DMS53 treated with DMSO at 0.1 percent for 48 hours (cell line): ENCODE data around the gene STK32C.
"Not testable (repeated sequence)": the region's sequence is repeated elsewhere in the genome, so short reads cannot be mapped to it uniquely, and the experiment has no call there.

Experiments used
- DNase-seq: peaks from one replicate; lab custom pipeline; 2025; ENCODE audit not compliant: unreplicated experiment; lab: John Stamatoyannopoulos, UW

Gene STK32C

GRCh38 chr10:132302421-132303310, 5.1 kb downstream of the STK32C start:
- no peak for DNase-seq

- DNase-seq = no peak
Measured at GRCh38 chr10:132301371-132302330, 6.1 kb downstream of the STK32C start.

DNA sequence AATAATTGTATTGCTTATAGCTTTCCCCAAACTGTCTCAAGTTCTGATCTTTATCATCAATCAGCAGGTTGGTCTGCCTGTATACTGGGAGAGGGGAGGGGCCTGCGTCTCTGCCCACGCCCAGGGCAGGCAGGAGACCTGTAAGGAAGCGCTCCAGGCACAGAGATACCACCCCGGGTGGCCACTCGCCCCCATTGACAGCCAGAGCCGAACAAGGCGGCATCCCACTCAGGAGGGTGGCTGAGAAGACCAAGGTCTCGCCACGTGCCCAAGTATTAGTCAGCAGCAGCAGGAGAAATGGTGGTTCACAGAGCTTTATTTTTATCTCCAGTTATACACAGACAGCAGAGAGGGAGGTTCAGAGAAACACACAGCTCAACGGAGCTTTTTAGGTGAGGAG, 7.2 kb downstream of the STK32C start:
- no peak for DNase-seq

GRCh38 chr10:132299371-132300336, 8.1 kb downstream of the STK32C start:
- no peak for DNase-seq

GRCh38 chr10:132298038-132298881, 9.5 kb downstream of the STK32C start:
- peak; percentile 31 for DNase-seq

GRCh38 chr10:132297526-132297925, 10.2 kb downstream of the STK32C start:
- DNase-seq = peak; percentile 31

- DNase-seq = peak; percentile 49
Measured at GRCh38 chr10:132296666-132297443, 10.9 kb downstream of the STK32C start.

DNA sequence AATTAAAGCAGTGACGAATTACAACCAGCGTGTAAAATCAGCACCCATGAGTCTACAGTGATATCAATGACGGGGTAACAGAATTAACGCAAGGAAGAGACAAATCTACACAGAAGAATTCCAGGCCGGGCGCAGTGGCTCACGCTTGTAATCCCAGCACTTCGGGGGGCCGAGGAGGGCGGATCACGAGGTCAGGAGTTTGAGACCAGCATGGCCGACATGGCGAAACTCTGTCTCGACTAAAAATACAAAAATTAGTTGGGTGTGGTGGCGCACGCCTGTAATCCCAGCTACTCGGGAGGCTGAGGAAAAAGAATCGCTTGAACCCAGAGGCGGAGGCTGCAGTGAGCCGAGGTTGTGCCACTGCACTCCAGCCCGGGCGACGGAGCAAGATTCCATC, 12.3 kb downstream of the STK32C start:
- not testable (repeated sequence) for DNase-seq

GRCh38 chr10:132294561-132295318, 13.0 kb downstream of the STK32C start:
- DNase-seq = peak; percentile 70

DNA sequence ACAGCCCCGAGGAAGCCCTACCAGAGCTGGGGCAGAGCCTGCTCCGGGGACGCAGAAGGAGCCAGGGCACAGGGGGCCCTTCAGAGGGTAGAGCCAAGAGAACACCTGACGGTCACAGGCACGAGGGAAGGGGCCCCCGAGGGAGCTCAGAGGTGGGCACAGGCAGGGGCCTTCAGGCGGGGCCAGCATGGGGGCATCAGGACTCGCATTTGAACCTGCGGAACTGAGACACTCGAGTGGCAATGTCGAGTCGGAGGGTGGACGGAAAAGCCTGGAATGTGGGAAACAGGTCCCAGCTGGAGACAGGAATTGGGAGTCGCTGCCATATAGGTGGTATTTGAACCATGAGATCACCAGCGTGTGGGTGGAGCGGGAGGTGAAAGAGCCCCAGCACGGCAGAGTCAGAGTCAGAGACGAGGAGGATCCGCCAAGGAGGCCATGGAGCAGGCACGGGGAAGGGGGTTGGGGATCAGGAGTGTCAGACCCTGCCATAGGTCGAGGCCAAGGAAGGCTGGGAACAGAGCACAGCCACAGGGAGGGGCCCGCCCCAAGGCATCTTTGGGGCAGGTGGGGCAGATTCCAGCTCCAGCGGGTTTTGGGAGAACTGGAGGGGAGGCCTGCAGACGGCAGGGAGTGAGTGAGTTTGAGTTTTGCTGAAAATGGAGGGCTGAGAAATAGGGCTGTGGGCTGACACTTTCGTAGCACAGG, 13.8 kb downstream of the STK32C start:
- DNase-seq = no peak

- peak; percentile 3 for DNase-seq
Measured at GRCh38 chr10:132293201-132293812, 14.4 kb downstream of the STK32C start.

DNA sequence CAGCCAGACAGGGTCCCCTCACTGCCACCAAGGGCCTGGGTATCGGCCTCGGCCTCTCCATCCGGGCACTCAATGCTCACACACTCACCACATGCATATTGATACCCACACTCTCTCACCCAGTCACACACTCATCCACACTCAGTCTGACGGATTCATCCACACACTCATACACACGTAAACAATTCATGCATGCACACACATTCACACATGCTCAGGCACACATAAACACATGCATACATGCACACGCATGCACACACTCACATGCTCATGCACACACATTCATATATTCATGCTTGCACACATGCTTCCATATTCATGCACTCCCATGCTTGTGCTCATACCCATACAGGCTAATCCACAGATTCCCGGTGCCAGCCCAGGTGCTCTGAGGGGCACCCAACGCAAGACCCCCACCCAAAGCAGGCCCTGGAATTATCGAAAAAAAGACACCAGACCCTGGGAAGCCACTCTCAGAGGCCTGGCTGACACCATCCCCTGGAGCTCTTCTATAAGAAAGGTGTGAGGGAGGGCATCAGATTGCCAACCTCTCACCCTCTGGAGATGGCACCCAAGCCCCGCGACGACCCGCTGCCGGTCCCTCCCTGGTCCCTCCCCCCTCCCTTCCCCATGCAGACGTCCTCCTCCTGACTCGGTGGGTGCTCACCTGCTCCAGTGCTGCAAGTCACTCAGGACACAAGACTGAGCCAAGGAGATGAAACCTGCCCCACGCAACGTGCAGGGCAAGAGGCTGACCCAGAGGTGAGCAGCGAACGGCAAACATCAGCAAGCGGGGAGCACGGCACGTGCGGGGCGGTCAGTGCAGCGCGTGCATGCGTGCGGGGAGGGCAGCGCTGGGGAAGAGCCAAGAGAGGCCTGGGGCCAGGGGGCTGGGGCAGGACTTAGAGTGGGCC, 15.2 kb downstream of the STK32C start:
- DNase-seq = no peak

DNA sequence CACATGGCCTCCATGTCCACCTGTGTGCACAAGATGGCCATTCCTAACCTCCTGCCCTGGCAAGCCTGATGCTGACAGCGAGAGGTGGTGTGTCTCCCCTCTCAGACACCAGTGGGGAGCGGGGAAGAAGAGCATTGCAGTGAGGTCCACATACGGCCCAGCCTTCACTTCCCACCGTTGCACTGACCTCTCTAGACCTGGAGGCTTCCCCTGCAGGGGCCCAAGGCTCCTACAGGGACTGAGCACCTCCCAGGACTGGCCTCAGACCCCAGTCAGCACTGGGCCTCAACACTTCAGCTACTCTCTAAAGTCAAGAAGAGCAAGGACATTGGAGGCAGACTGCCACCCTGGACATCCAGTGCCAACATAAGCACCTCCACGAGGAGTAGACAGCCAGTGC, 15.9 kb downstream of the STK32C start:
- DNase-seq = no peak

- no peak for DNase-seq
Measured at GRCh38 chr10:132290631-132291030, 17.1 kb downstream of the STK32C start.

GRCh38 chr10:132289439-132289838, 18.3 kb downstream of the STK32C start:
- DNase-seq = no peak
